Ishikawa (cell line): ENCODE data around the gene PPP1R36.

ENCODE experiments used
- EGR1 ChIP-seq: IDR thresholded peaks from 2 replicates; pipeline ENCODE4 v1.6.1; 2012
- MAX ChIP-seq: IDR thresholded peaks from 2 replicates; pipeline ENCODE4 v1.6.1; 2012

- TF ChIP-seq EGR1 (no peak), MAX (no peak)
Measured at GRCh38 chr14:64602826-64603225, 53.1 kb downstream of the PPP1R36 start.
